K562 (cell line): ENCODE data around the gene BLVRA. TPM values are rescaled to one million over a fixed set of nuclear protein-coding genes. Genes with fewer than 3 reads are reported as not detected.
A peak's percentile ranks its signal among the peaks of the same experiment; 100 is the strongest.

ENCODE experiments used
- ATAC-seq: fragments of 200-7000 bp; cut with Tn5 transposase; 3 replicates; pipeline ENCODE4 v1.9.1; 2020; ENCODE audit warnings: moderate library complexity
- BruUV-seq: library from RNA; stranded (reverse); fragments of 400-500 nt; replicated peaks from 2 replicates; lab custom pipeline; 2021; lab: Mats Ljungman, UMichigan
- CTCF ChIA-PET: fragments of 300-600 bp; formaldehyde crosslinking; extraction: SDS; loops from one replicate; lab custom pipeline; 2021; ENCODE audit warnings: low intra/inter-chr PET ratio; lab: Yijun Ruan, JAX
- POLR2A ChIA-PET: fragments of 300-600, 350-650 bp; sonication (Branson Sonifier 250); formaldehyde crosslinking; extraction: SDS; loops from one replicate; lab custom pipeline; 2021; ENCODE audit warnings: antibody characterized with exemption, inconsistent platforms; lab: Yijun Ruan, JAX
- DNase-seq, 4 experiments: peaks; one replicate each; pipeline versions ENCODE4 v3.0.0 to v3.0.0-alpha.2; 2011 to 2018; ENCODE audit warnings: low spot score in 3 of 4, mixed read lengths in 3 of 4; ENCODE audit errors: extremely low read depth in 1 of 4
- FAIRE-seq: peaks from 2 replicates; lab custom pipeline; 2011; peaks lifted over from hg19 to GRCh38; lab: Jason Lieb, UNC
- H2AFZ ChIP-seq: 2 replicates; pipeline ENCODE4 v1.6.0; 2011; ENCODE audit warnings: low read depth, low read length, control low read depth, inconsistent platforms
- H3K27ac ChIP-seq: fragments of 200-600 bp; 3 replicates; pipeline ENCODE4 v1.8.0; 2011; ENCODE audit warnings: low read depth, mild to moderate bottlenecking, control low read depth, inconsistent platforms, low read length, moderate library complexity, mixed read lengths; ENCODE audit errors: extremely low read depth
- H3K27me3 ChIP-seq, 2 experiments: fragments of 300-600 bp in 1 of 2; 2 replicates in 1 of 2; 3 replicates in 1 of 2; pipeline versions ENCODE4 v1.6.0 to v1.8.0; 2011; ENCODE audit warnings: inconsistent platforms in 2 of 2, low read length in 2 of 2, mild to moderate bottlenecking in 1 of 2, mixed read lengths in 1 of 2, moderate library complexity in 1 of 2; ENCODE audit not compliant: control insufficient read depth in 2 of 2, insufficient read depth in 2 of 2
- H3K36me3 ChIP-seq: fragments of 300-600 bp; 3 replicates; pipeline ENCODE4 v1.8.0; 2011; ENCODE audit warnings: mild to moderate bottlenecking, low read length, inconsistent platforms; ENCODE audit not compliant: control insufficient read depth, insufficient read depth
- H3K4me1 ChIP-seq, 2 experiments: fragments of 200-600 bp in 1 of 2; replicated peaks in 1 of 2; 2 replicates in 1 of 2; 3 replicates in 1 of 2; pipeline versions ENCODE4 v1.5.1 to v1.8.0; 2011; ENCODE audit warnings: inconsistent platforms in 2 of 2, low read length in 2 of 2, mild to moderate bottlenecking in 1 of 2, mixed read lengths in 1 of 2, moderate library complexity in 1 of 2; ENCODE audit not compliant: control insufficient read depth in 2 of 2, insufficient read depth in 2 of 2
- H3K4me2 ChIP-seq: 2 replicates; pipeline ENCODE4 v1.6.1; 2011; ENCODE audit warnings: low read length, control low read depth, inconsistent platforms, mixed read lengths; ENCODE audit not compliant: insufficient read depth
- H3K4me3 ChIP-seq: fragments of 200-600 bp; sonication (generic), shearing (Covaris generic); 2 replicates; pipeline ENCODE4 v1.5.1; 2016; ENCODE audit warnings: control low read depth, inconsistent platforms
- H3K79me2 ChIP-seq: fragments of 200-600 bp; 3 replicates; pipeline ENCODE4 v1.8.0; 2011; ENCODE audit warnings: low read length, inconsistent platforms; ENCODE audit not compliant: control insufficient read depth, insufficient read depth
- H3K9ac ChIP-seq, 2 experiments: 2 replicates each; pipeline versions ENCODE4 v1.6.0 to v1.6.1; 2011; ENCODE audit warnings: low read depth in 2 of 2, low read length in 2 of 2, control low read depth in 1 of 2, inconsistent platforms in 1 of 2, mild to moderate bottlenecking in 1 of 2, mixed read lengths in 1 of 2; ENCODE audit not compliant: insufficient read depth in 1 of 2
- H3K9me1 ChIP-seq: one replicate; pipeline ENCODE4 v1.6.0; 2011; ENCODE audit warnings: inconsistent platforms, mild to moderate bottlenecking, low read length, moderate library complexity; ENCODE audit not compliant: control insufficient read depth, insufficient read depth
- H3K9me3 ChIP-seq: replicated peaks from 2 replicates; pipeline ENCODE4 v1.5.1; 2011; ENCODE audit warnings: low read depth, low read length, inconsistent platforms; ENCODE audit not compliant: control insufficient read depth, insufficient read depth
- H4K20me1 ChIP-seq: replicated peaks from 2 replicates; pipeline ENCODE4 v1.6.1; 2011; ENCODE audit warnings: low read length, inconsistent platforms, mixed read lengths; ENCODE audit not compliant: control insufficient read depth, insufficient read depth
- CBX8 ChIP-seq: fragments of 200-600 bp; sonication (generic); IDR thresholded peaks from 2 replicates; pipeline ENCODE4 v1.6.1; 2012; ENCODE audit warnings: borderline replicate concordance, mixed run types, low read depth, mild to moderate bottlenecking, moderate library complexity, mixed read lengths, low read length, control low read depth, inconsistent platforms; ENCODE audit not compliant: poor library complexity, severe bottlenecking; ENCODE audit errors: extremely low read depth
- CHCHD3 ChIP-seq: fragments of 250-450 bp; sonication (Bioruptor Pico); IDR thresholded peaks from 2 replicates; pipeline ENCODE4 v2.1.2; 2022; ENCODE audit warnings: mild to moderate bottlenecking
- CREB3L1 ChIP-seq: fragments of 450-650 bp; IDR thresholded peaks from 2 replicates; pipeline ENCODE4 v1.6.1; 2014; ENCODE audit warnings: low read depth, mild to moderate bottlenecking, moderate library complexity, borderline replicate concordance
- CTBP1 ChIP-seq: fragments of 450-650 bp; IDR thresholded peaks from 2 replicates; pipeline ENCODE4 v1.6.1; 2016; ENCODE audit warnings: borderline replicate concordance
- FOXO4 ChIP-seq: fragments of 450-650 bp; formaldehyde crosslinking; IDR thresholded peaks from 2 replicates; pipeline ENCODE4 v1.4.0; 2020; ENCODE audit warnings: mild to moderate bottlenecking, moderate library complexity
- HNRNPK ChIP-seq: fragments of 200-400 bp; formaldehyde crosslinking; IDR thresholded peaks from one replicate; pipeline ENCODE4 v1.6.1; 2018; ENCODE audit warnings: mild to moderate bottlenecking, low read depth, low read length; ENCODE audit not compliant: poor library complexity, severe bottlenecking
- ILF3 ChIP-seq: fragments of 450-650 bp; IDR thresholded peaks from 2 replicates; pipeline ENCODE4 v1.6.1; 2018; ENCODE audit warnings: antibody characterized with exemption, mild to moderate bottlenecking, moderate library complexity, borderline replicate concordance
- KHSRP ChIP-seq: fragments of 450-650 bp; IDR thresholded peaks from 2 replicates; pipeline ENCODE4 v1.6.1; 2017
- MIER1 ChIP-seq: fragments of 450-650 bp; IDR thresholded peaks from 2 replicates; pipeline ENCODE4 v1.6.1; 2016; ENCODE audit warnings: antibody characterized with exemption, mild to moderate bottlenecking, low read depth
- NCOA6 ChIP-seq: fragments of 450-650 bp; IDR thresholded peaks from 2 replicates; pipeline ENCODE4 v1.6.1; 2017; ENCODE audit warnings: mild to moderate bottlenecking
- POLR2H ChIP-seq: IDR thresholded peaks from 2 replicates; pipeline ENCODE4 v1.6.1; 2016; ENCODE audit warnings: missing genetic modification characterization, low read depth, mild to moderate bottlenecking, control low read depth, missing compliant biosample characterization, moderate library complexity
- PRMT5 ChIP-seq: sonication (generic); formaldehyde crosslinking; IDR thresholded peaks from 2 replicates; pipeline ENCODE4 v1.5.0; 2020; ENCODE audit warnings: missing genetic modification reagents
- RFX1 ChIP-seq: fragments of 450-650 bp; IDR thresholded peaks from 2 replicates; pipeline ENCODE4 v1.6.1; 2016; ENCODE audit warnings: mild to moderate bottlenecking, moderate library complexity
- SPI1 ChIP-seq: IDR thresholded peaks from 2 replicates; pipeline ENCODE4 v1.6.1; 2011; ENCODE audit warnings: low read depth, low read length, control low read depth, borderline replicate concordance
- ZBTB9 ChIP-seq: fragments of 450-650 bp; formaldehyde crosslinking; IDR thresholded peaks from 2 replicates; pipeline ENCODE4 v1.4.0; 2020; ENCODE audit warnings: mild to moderate bottlenecking, moderate library complexity
- ZNF239 ChIP-seq: fragments of 250-450 bp; sonication (Bioruptor Pico); IDR thresholded peaks from 2 replicates; pipeline ENCODE4 v1.4.0; 2020; ENCODE audit warnings: mild to moderate bottlenecking
- ZNF324 ChIP-seq: fragments of 250-450 bp; sonication (Bioruptor Pico); IDR thresholded peaks from 2 replicates; pipeline ENCODE4 v1.4.0; 2020; ENCODE audit warnings: mild to moderate bottlenecking
- ZNF431 ChIP-seq: sonication (generic); formaldehyde crosslinking; IDR thresholded peaks from 2 replicates; pipeline ENCODE4 v1.8.0; 2022; ENCODE audit warnings: mild to moderate bottlenecking, missing genetic modification reagents
- WGBS: fragments of 100-300 bp; shearing (Covaris generic); methylation state at CpG from one replicate; pipeline ENCODE4 v1.1.6; 2016; ENCODE audit warnings: low coverage, mixed read lengths; ENCODE audit not compliant: insufficient coverage; ENCODE audit errors: missing lambda C conversion rate; 5-methylcytosine and 5-hydroxymethylcytosine counted together
- in situ Hi-C: fragments of 300-500 bp; cut with MboI; formaldehyde crosslinking; loops from 4 replicates; pipeline ENCODE4 v1.15.0; 2018; ENCODE audit warnings: inconsistent platforms, mixed read lengths
- intact Hi-C: fragments of 100-400 bp; cut with micrococcal nuclease; formaldehyde crosslinking; loops from 2 replicates; pipeline ENCODE4 v1.14.2; 2022
- polyA plus RNA-seq, 8 experiments: library from polyadenylated mRNA; depleted of rRNA in 4 of 8; stranded (reverse) in 5 of 8; unstranded in 3 of 8; fragments of >200 nt; fragmentation: Nextera tagmentation in 2 of 8; fragmentation: Illumina TruSeq in 1 of 8; extraction: Ambion mirVana in 2 of 8; extraction: Trizol in 1 of 8; gene quantifications; 2 replicates each; pipeline versions ENCODE4 v1.2.1 to v1.2.3, GENCODE V29; 2011 to 2014; ENCODE audit warnings: inconsistent platforms in 1 of 8, missing spikeins in 1 of 8
- total RNA-seq, 7 experiments: library from RNA; depleted of rRNA in 6 of 7; stranded (reverse); fragments of >200 nt in 6 of 7; fragmentation: Illumina TruSeq in 2 of 7; extraction: Trizol in 2 of 7; gene quantifications; 2 replicates each; pipeline versions ENCODE4 v1.2.1 to v1.2.3, GENCODE V29; 2011 to 2021; ENCODE audit warnings: low replicate concordance in 1 of 7

The BLVRA gene
- total and polyA plus RNA-seq, 9 of the 15 experiments (the other 6 are each of a cell fraction or from before 2014, with no cell fraction given): 48.5 to 147 (median 61.5) TPM

- TF ChIP-seq FOXO4 (CRISPR knock-in tag) (no peak), MIER1 (no peak), POLR2H (tag) (no peak), ILF3 (no peak), KHSRP (no peak), ZNF239 (CRISPR knock-in tag) (no peak)
- TF ChIP-seq, all 486 proteins: peak for 6
Measured at GRCh38 chr7:43727003-43727402, 31.5 kb upstream of the BLVRA start (continued).

- Histone ChIP-seq H3K9ac (no peak overlapping the region), H3K4me1 (peaks cover 9% of the 10 kb centered on the region in 2 experiments; a peak in 3 of 5 replicates), H3K27me3 (no peaks in the 10 kb centered on the region), H3K9me3 (no peaks in the 10 kb centered on the region), H2AFZ (no peak overlapping the region), H3K4me2 (peak overlapping the region; percentile 47; the same call in 1 of the 2 replicates), H3K9me1 (no peaks in the 10 kb centered on the region), H3K27ac (no peak overlapping the region), H3K4me3 (no peak overlapping the region), H4K20me1 (no peaks in the 10 kb centered on the region; the same call in 1 of the 2 replicates), H3K79me2 (peaks cover 78% of the 10 kb centered on the region), H3K36me3 (peaks cover 17% of the 10 kb centered on the region; the same call in 2 of the 3 replicates)
- intact Hi-C loops (loop anchor here (5.0 kb wide), 2 partner anchors 40 to 145 kb away; partner anchors contain the start of gene STK17A), in situ Hi-C loops (no loop called here)
- BruUV-seq: no TSS peak
- no peak for FAIRE-seq
- no peak for ATAC-seq
- ChIA-PET CTCF (no interaction called here), POLR2A (no interaction called here)
- 18% methylated on average over 1 of the region's 1 CpG for WGBS
- DNase-seq: no peak
- TF ChIP-seq ZNF324 (no peak), ZNF431 (CRISPR knock-in tag) (no peak), ILF3 (no peak), PRMT5 (CRISPR knock-in tag) (no peak), NCOA6 (no peak), ZBTB9 (CRISPR knock-in tag) (no peak), CTBP1 (no peak), RFX1 (no peak), SPI1 (no peak), CBX8 (no peak), HNRNPK (no peak), CHCHD3 (CRISPR knock-in tag) (no peak), CREB3L1 (no peak)
Measured at GRCh38 chr7:43727494-43727893, 31.0 kb upstream of the BLVRA start.
